Measurements from ENCODE around the gene CBX6. TPM values are rescaled to one million over a fixed set of nuclear protein-coding genes. Genes with fewer than 3 reads are reported as not detected.

CBX6 gene
- 10 to 100 TPM in 2 of 4 donors, 1 to 10 TPM in 2; 7.0 to 35.5 (median 10.7) TPM for total RNA-seq

- Histone ChIP-seq H3K27me3 (no peaks in the 10 kb centered on the region), H3K27ac (peak within 1 kb of the TSS; percentile 83 to 86 (median 85)), H3K36me3 (no peaks in the 10 kb centered on the region), H3K4me3 (peak within 1 kb of the TSS; percentile 57 to 92 (median 80)), H3K9me3 (no peaks in the 10 kb centered on the region), H3K4me1 (peaks cover 0 to 26% (median 10%) of the 10 kb centered on the region in 4 donors)
- TF ChIP-seq POLR2A (IDR thresholded peaks at IDR 0.05) (peak in 1 of 2 donors; percentile 21), CTCF (IDR thresholded peaks at IDR 0.05) (peak in 1 of 6 experiments; percentile 1)
- DNase-seq = peak; percentile 88 to 96 (median 93)
These were observed at the start of gene CBX6 for GRCh38 chr22:38872172-38872830. Gene CBX6, minus strand, starts transcription at chr22:38872216. Its CDS starts 26 bp downstream, at chr22:38872190.

- Histone ChIP-seq H3K4me3 (no peak overlapping the region), H3K4me1 (peaks cover 0 to 42% (median 2%) of the 10 kb centered on the region in 4 donors), H3K36me3 (no peaks in the 10 kb centered on the region), H3K27me3 (no peaks in the 10 kb centered on the region), H3K9me3 (no peaks in the 10 kb centered on the region), H3K27ac (no peak overlapping the region)
- no peak for TF ChIP-seq CTCF (IDR thresholded peaks at IDR 0.05)
- TF ChIP-seq POLR2A (IDR thresholded peaks at IDR 0.05) = no peak
- no peak for DNase-seq
These were observed 49.8 kb upstream of the CBX6 start for GRCh38 chr22:38921806-38922205.

GRCh38 chr22:38921120-38921519 lies 49.1 kb upstream of the CBX6 start:
- no peaks in the 10 kb centered on the region for H3K36me3 ChIP-seq
- TF ChIP-seq CTCF (IDR thresholded peaks at IDR 0.05) = no peak
- TF ChIP-seq POLR2A (IDR thresholded peaks at IDR 0.05) = no peak
- no peaks in the 10 kb centered on the region for H3K9me3 ChIP-seq
- no peak overlapping the region for H3K4me3 ChIP-seq
- DNase-seq = peak in 2 of 3 donors; percentile 89 to 95
- H3K4me1 ChIP-seq = peaks cover 0 to 40% (median 2%) of the 10 kb centered on the region in 4 donors
- no peaks in the 10 kb centered on the region for H3K27me3 ChIP-seq
- H3K27ac ChIP-seq = peak overlapping the region in 1 of 4 donors; percentile 51

GRCh38 chr22:38919631-38920190 lies 47.7 kb upstream of the CBX6 start:
- Histone ChIP-seq H3K27me3 (no peaks in the 10 kb centered on the region), H3K9me3 (no peaks in the 10 kb centered on the region), H3K27ac (no peak overlapping the region), H3K4me1 (peaks cover 0 to 28% (median 2%) of the 10 kb centered on the region in 4 donors), H3K36me3 (no peaks in the 10 kb centered on the region), H3K4me3 (no peak overlapping the region)
- no peak for DNase-seq
- TF ChIP-seq POLR2A (IDR thresholded peaks at IDR 0.05) = no peak
- TF ChIP-seq CTCF (IDR thresholded peaks at IDR 0.05) = no peak

- H3K27ac ChIP-seq = no peak overlapping the region
- no peaks in the 10 kb centered on the region for H3K27me3 ChIP-seq
- TF ChIP-seq POLR2A (IDR thresholded peaks at IDR 0.05) (no peak), CTCF (IDR thresholded peaks at IDR 0.05) (no peak)
- no peaks in the 10 kb centered on the region for H3K9me3 ChIP-seq
- H3K36me3 ChIP-seq = no peaks in the 10 kb centered on the region
- H3K4me3 ChIP-seq = no peak overlapping the region
- no peaks in the 10 kb centered on the region for H3K4me1 ChIP-seq
- DNase-seq = no peak
These were observed 39.4 kb upstream of the CBX6 start for GRCh38 chr22:38911434-38911833.

Measured in Peyer's patch (tissue), 4 donors.